Stimulated activated CD8-positive, alpha-beta memory T cell treated with anti-CD3 and anti-CD28 coated beads, Interleukin-12 subunit alpha, Interleukin-12 subunit beta, amount 100 ng/mL, for 24 hours (primary cell): ENCODE measurements around the gene MLX.
A peak's percentile ranks its signal among the peaks of the same experiment; 100 is the strongest.
"Not testable (repeated sequence)": the region's sequence is repeated elsewhere in the genome, so short reads cannot be mapped to it uniquely, and the experiment has no call there.

Source experiments
- DNase-seq: peaks from one replicate; pipeline ENCODE4 v3.0.0-alpha.2; 2020; ENCODE audit errors: extremely low read depth

The MLX gene

DNA sequence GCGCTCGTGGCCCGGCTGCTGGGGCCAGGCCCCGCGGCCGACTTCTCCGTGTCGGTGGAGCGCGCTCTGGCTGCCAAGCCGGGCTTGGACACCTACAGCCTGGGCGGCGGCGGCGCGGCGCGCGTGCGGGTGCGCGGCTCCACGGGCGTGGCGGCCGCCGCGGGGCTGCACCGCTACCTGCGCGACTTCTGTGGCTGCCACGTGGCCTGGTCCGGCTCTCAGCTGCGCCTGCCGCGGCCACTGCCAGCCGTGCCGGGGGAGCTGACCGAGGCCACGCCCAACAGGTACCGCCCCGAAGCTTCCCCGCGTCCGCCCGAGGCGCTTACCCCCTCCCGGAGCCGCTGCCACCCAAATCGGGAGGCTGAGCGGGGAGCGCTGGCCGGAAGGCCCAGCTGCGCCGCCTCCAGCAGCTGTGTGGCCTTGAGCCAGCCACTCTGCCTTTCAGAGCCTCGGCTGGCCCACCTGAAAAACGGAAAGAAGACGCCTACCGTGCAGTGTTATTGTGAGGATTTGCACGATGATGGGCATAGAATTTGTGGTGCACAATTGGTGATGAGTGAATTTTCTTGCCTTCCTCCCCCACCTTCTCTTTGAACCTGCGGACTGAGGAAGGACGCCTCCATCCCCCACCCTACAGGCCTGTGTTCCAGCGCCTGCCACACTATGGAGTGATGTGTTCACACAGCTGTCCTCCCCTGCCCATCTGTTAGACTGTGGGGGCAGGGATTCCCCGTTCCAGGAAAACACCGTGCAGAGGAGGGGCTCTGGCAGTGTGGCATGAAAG, 30.3 kb upstream of the MLX start:
- DNase-seq, result peak; percentile 46

GRCh38 chr17:42537156-42537805, 29.6 kb upstream of the MLX start:
- DNase-seq, result no peak

GRCh38 chr17:42537826-42538451, 29.0 kb upstream of the MLX start:
- no peak for DNase-seq

DNA sequence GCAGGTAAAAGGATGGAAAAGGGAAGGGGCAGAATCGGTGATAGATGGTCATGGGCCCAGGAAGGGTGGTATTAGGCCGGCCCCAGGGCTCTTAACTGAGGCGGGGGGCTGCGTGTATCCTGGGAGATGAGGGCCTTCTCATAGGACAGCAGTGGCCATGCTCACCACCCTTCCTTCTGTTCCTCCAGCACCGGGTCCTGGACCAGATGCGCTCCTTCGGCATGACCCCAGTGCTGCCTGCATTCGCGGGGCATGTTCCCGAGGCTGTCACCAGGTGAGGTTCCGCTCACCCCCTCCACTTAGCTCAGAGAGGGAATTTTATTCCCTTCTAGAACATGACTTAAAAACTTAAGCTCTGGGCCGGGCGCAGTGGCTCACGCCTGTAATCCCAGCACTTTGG, 28.4 kb upstream of the MLX start:
- DNase-seq, result no peak

- DNase-seq, result not testable (repeated sequence)
These were observed 26.3 kb upstream of the MLX start for GRCh38 chr17:42540558-42540957.

DNA sequence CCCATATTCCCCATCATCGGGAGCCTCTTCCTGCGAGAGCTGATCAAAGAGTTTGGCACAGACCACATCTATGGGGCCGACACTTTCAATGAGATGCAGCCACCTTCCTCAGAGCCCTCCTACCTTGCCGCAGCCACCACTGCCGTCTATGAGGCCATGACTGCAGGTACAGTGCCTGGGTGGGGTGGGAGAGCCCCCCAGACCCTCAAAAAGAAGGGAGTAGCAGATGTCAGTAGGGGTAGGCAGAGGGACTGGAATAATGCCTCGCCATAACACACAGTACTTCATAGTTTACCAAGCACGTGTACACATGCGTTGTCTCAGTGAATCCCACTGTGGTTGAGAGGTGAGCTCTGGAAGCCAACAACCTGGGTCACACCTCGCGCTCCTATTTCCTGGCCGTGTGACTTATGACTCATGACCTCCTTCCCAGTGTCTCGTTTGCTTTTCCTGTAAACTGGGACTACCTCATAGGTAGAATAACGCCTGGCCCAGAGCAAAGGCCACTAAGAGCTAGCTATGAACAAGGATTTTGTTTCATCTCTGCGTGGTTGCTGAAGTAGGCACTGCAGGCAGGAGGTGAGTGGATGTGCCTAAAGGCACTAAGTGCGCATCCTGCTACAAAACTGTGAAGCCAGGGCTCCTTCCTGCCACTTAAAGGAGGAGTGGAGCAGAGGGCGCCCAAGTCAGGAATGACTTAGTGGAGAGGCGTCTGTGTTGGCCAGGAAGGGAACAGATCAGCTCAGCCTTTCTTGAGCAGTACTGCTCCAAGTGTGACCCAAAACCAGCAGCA, 25.7 kb upstream of the MLX start:
- no peak for DNase-seq

DNA sequence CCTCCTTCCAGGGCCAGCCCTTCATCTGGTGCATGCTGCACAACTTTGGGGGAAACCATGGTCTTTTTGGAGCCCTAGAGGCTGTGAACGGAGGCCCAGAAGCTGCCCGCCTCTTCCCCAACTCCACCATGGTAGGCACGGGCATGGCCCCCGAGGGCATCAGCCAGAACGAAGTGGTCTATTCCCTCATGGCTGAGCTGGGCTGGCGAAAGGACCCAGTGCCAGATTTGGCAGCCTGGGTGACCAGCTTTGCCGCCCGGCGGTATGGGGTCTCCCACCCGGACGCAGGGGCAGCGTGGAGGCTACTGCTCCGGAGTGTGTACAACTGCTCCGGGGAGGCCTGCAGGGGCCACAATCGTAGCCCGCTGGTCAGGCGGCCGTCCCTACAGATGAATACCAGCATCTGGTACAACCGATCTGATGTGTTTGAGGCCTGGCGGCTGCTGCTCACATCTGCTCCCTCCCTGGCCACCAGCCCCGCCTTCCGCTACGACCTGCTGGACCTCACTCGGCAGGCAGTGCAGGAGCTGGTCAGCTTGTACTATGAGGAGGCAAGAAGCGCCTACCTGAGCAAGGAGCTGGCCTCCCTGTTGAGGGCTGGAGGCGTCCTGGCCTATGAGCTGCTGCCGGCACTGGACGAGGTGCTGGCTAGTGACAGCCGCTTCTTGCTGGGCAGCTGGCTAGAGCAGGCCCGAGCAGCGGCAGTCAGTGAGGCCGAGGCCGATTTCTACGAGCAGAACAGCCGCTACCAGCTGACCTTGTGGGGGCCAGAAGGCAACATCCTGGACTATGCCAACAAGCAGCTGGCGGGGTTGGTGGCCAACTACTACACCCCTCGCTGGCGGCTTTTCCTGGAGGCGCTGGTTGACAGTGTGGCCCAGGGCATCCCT, 23.5 kb upstream of the MLX start:
- no peak for DNase-seq

DNA sequence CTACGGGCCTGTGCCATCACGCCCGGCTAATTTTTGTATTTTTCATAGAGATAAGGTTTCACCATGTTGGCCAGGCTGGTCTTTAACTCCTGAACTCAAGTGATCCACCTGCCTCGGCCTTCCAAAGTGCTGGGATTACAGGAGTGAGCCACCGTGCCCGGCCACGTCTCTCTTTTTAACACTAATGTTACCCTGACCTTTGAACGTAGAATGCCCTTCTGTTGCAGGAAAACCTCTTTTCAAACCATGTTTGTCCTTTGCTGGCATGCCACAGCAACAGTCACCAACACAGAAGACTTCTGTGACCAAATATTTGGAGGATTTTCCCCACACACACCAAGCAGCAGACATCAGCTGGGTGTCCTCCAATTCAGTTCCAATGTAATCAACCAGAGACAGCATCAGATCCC, 22.0 kb upstream of the MLX start:
- no peak for DNase-seq

GRCh38 chr17:42545755-42546505, 21.0 kb upstream of the MLX start:
- DNase-seq, result not testable (repeated sequence)

DNA sequence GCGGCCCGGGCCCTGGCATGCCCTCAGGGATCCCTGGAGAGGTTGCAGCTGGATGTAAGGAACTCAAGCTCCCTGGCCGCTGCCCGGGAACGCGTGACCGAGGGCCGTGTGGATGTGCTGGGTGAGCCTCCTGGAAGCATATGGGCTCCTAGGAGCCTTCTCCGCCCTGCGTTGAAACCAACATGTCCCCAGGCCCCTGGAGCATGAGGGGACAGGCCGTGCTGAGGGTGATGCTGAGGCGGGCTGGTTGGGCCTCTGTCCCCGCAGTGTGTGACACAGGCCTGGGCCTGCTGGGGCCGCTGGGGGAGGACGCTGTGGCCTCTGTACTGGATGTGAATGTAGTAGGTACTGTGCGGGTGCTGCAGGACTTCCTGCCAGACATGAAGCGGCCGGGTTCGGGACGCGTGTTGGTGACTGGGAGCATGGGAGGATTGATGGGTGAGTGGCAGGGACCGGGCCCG, 19.9 kb upstream of the MLX start:
- no peak for DNase-seq

GRCh38 chr17:42547698-42548069, 19.2 kb upstream of the MLX start:
- DNase-seq, result no peak

DNA sequence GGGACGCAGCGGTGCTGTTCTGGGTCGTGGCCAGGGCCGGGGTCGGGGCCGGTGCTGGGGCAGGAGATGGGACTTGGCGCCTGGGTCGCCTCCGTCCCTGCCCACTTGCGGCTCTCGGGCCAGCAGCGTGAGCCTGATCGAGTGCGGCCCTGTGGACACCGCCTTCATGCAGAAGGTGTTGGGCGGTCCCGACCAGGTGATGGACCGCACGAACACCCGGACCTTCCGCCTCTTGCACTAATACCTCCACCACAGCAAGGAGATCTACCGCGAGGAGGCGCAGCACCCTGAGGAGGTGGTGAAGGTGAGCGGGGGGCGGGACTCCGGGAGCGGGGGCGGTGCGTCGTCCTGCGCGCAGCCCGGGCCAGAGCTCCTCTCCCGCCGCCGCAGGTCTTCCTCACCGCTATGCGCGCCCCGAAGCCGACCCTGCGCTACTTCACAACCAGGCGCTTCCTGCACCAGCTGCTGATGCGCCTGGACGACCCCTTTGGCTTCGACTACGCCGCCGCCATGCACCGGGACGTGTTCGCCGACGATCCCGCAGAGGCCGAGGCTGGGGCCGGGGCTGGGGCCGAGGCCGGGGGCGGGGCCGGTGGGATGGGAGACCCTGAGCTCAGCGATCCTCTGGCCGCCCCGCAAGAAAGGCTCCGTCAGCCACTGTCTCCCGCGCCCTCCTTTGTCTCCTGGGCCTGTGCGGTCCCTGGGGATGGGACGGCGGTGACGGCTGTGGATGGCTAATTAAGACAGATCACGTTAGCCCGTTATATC, 18.6 kb upstream of the MLX start:
- peak; percentile 46 for DNase-seq

- no peak for DNase-seq
These were observed 17.7 kb upstream of the MLX start for GRCh38 chr17:42548993-42549755.

GRCh38 chr17:42552736-42553135, 14.2 kb upstream of the MLX start, which contains the start of gene HSD17B1:
Gene HSD17B1, plus strand, starts transcription at chr17:42552923. Its CDS starts 11 bp downstream, at chr17:42552934.
- not testable (repeated sequence) for DNase-seq

- no peak for DNase-seq
These were observed 13.6 kb upstream of the MLX start for GRCh38 chr17:42553161-42553818.

DNA sequence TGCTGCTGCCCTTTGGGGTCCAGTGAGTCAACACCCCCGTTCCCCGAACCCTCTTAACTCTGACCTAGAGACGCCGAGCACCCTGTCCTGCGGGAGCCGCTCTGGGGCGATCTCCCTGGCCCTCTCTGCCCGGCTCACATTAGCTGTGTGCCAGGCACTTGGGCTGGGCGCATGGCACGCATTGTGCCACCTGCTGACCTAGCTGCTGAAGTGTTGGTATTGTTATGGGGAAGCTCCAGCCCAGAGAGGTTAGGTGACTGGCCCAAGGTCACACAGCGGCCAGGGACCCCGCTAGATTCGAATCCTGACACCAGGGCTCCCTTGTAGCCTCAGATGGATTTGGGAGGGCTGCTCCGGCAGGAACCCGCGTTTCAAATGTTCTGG, 13.0 kb upstream of the MLX start:
- no peak for DNase-seq

DNA sequence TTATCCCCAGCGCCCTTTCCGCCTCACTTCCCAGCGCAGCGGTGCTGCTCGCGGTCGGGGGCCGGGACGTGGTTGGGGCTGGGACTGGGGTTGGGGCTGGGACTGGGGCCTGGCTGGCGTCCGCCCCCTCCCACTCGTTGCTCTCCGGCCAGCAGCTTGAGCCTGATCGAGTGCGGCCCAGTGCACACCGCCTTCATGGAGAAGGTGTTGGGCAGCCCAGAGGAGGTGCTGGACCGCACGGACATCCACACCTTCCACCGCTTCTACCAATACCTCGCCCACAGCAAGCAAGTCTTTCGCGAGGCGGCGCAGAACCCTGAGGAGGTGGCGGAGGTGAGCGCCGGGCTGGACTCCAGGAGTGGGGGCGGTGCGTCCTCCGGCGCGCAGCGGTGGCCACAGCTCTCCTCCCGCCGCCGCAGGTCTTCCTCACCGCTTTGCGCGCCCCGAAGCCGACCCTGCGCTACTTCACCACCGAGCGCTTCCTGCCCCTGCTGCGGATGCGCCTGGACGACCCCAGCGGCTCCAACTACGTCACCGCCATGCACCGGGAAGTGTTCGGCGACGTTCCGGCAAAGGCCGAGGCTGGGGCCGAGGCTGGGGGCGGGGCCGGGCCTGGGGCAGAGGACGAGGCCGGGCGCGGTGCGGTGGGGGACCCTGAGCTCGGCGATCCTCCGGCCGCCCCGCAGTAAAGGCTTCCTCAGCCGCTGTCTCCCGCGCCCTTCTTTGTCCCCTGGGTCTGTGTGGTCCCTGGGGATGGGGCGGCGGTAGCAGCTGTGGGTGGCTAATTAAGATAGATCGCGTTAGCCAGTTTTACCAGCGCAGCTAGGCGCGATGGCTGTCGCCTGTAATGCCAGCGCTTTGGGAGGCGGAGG, 12.4 kb upstream of the MLX start:
- DNase-seq, result peak; percentile 59
